ENCODE data around the gene BTG4.

BTG4 gene

GRCh38 chr11:111465400-111465799 lies 46.8 kb downstream of the BTG4 start:
- H4K20me1 ChIP-seq (ENCODE audit: insufficient read depth, low read length) = no peaks in the 10 kb centered on the region
- no peak overlapping the region for H2AFZ ChIP-seq (ENCODE audit: low read depth, low read length)
- no peaks in the 10 kb centered on the region for H3K79me2 ChIP-seq (ENCODE audit: low read length)
- peaks cover 8% of the 10 kb centered on the region for H3K27me3 ChIP-seq (ENCODE audit: low read depth, low read length)
- H3K4me2 ChIP-seq (ENCODE audit: low read length) = no peak overlapping the region
- no peak overlapping the region for H3K27ac ChIP-seq (ENCODE audit: low read length)
- H3K9me3 ChIP-seq (ENCODE audit: insufficient read depth, low read length) = no peaks in the 10 kb centered on the region
- H3K36me3 ChIP-seq (replicated peaks; ENCODE audit: low read depth, low read length) = no peaks in the 10 kb centered on the region
- H3K4me1 ChIP-seq (ENCODE audit: low read length) = no peaks in the 10 kb centered on the region
- no peak overlapping the region for H3K9ac ChIP-seq (ENCODE audit: low read length)
- H3K4me3 ChIP-seq (ENCODE audit: low read length) = no peak overlapping the region
- TF ChIP-seq EZH2phosphoT487 (IDR thresholded peaks at IDR 0.05; ENCODE audit: low read depth) (no peak), CTCF (IDR thresholded peaks at IDR 0.05; ENCODE audit: low read depth, low read length) (no peak)

DNA sequence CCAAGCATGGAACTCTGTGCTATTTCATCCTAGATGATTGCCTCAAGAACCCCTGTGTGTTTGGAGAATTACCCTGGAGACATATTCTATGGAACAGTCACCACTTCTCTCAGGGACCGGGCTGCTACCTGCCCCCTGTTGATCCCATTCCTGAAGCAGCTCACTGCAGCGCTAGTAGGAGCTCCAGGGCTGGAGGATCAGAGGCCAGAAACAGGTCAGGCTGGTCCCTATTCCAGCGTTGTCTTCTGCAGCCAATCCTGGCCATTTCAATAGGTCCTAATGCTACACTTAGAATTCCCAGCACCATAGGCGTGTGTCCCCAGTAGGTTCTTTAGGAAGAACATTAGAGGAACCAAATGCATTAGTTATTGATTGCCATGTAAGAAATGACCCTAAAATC lies 48.9 kb downstream of the BTG4 start:
- no peak overlapping the region for H3K27ac ChIP-seq (ENCODE audit: low read length)
- H3K9ac ChIP-seq (ENCODE audit: low read length) = no peak overlapping the region
- no peaks in the 10 kb centered on the region for H4K20me1 ChIP-seq (ENCODE audit: insufficient read depth, low read length)
- no peak overlapping the region for H2AFZ ChIP-seq (ENCODE audit: low read depth, low read length)
- no peaks in the 10 kb centered on the region for H3K9me3 ChIP-seq (ENCODE audit: insufficient read depth, low read length)
- no peak overlapping the region for H3K4me3 ChIP-seq (ENCODE audit: low read length)
- no peaks in the 10 kb centered on the region for H3K36me3 ChIP-seq (replicated peaks; ENCODE audit: low read depth, low read length)
- no peak overlapping the region for H3K4me2 ChIP-seq (ENCODE audit: low read length)
- no peak for TF ChIP-seq EZH2phosphoT487 (IDR thresholded peaks at IDR 0.05; ENCODE audit: low read depth)
- no peaks in the 10 kb centered on the region for H3K4me1 ChIP-seq (ENCODE audit: low read length)
- H3K27me3 ChIP-seq (ENCODE audit: low read depth, low read length) = peaks cover 18% of the 10 kb centered on the region
- H3K79me2 ChIP-seq (ENCODE audit: low read length) = no peaks in the 10 kb centered on the region

- Histone ChIP-seq H3K4me2 (ENCODE audit: low read length) (no peak overlapping the region), H4K20me1 (ENCODE audit: insufficient read depth, low read length) (no peaks in the 10 kb centered on the region), H2AFZ (ENCODE audit: low read depth, low read length) (no peak overlapping the region), H3K79me2 (ENCODE audit: low read length) (no peaks in the 10 kb centered on the region), H3K36me3 (replicated peaks; ENCODE audit: low read depth, low read length) (no peaks in the 10 kb centered on the region), H3K27ac (ENCODE audit: low read length) (no peak overlapping the region), H3K9ac (ENCODE audit: low read length) (no peak overlapping the region), H3K4me1 (ENCODE audit: low read length) (no peaks in the 10 kb centered on the region), H3K9me3 (ENCODE audit: insufficient read depth, low read length) (no peaks in the 10 kb centered on the region), H3K27me3 (ENCODE audit: low read depth, low read length) (peaks cover 15% of the 10 kb centered on the region), H3K4me3 (ENCODE audit: low read length) (no peak overlapping the region)
- TF ChIP-seq CTCF (IDR thresholded peaks at IDR 0.05; ENCODE audit: low read depth, low read length) (no peak), EZH2phosphoT487 (IDR thresholded peaks at IDR 0.05; ENCODE audit: low read depth) (no peak)
Observed at GRCh38 chr11:111462329-111462728, 49.9 kb downstream of the BTG4 start.

GRCh38 chr11:111461460-111462235 lies 50.5 kb downstream of the BTG4 start:
- Histone ChIP-seq H3K36me3 (replicated peaks; ENCODE audit: low read depth, low read length) (no peaks in the 10 kb centered on the region), H3K79me2 (ENCODE audit: low read length) (no peaks in the 10 kb centered on the region), H3K9me3 (ENCODE audit: insufficient read depth, low read length) (no peaks in the 10 kb centered on the region), H2AFZ (ENCODE audit: low read depth, low read length) (no peak overlapping the region), H3K27me3 (ENCODE audit: low read depth, low read length) (peaks cover 15% of the 10 kb centered on the region), H3K27ac (ENCODE audit: low read length) (no peak overlapping the region), H3K4me1 (ENCODE audit: low read length) (no peaks in the 10 kb centered on the region), H3K4me3 (ENCODE audit: low read length) (no peak overlapping the region), H3K4me2 (ENCODE audit: low read length) (no peak overlapping the region), H4K20me1 (ENCODE audit: insufficient read depth, low read length) (no peaks in the 10 kb centered on the region), H3K9ac (ENCODE audit: low read length) (no peak overlapping the region)
- no peak for TF ChIP-seq CTCF (IDR thresholded peaks at IDR 0.05; ENCODE audit: low read depth, low read length)
- no peak for TF ChIP-seq EZH2phosphoT487 (IDR thresholded peaks at IDR 0.05; ENCODE audit: low read depth)
